Spinal cord (tissue), 10 donors: ENCODE results near the gene ZFP36L1. TPM values are rescaled to one million over a fixed set of nuclear protein-coding genes. Genes with fewer than 3 reads are reported as not detected.

Source experiments
- DNase-seq, 6 donors: peaks; one replicate each; pipeline versions ENCODE4 v3.0.0 to v3.0.0-alpha.2; 2013 to 2015; ENCODE audit warnings: low spot score in 6 of 6, low read depth in 4 of 6
- H3K27ac ChIP-seq: one replicate; pipeline ENCODE4 v1.5.1; 2013; ENCODE audit warnings: low read depth, low read length, control low read depth
- H3K27me3 ChIP-seq: one replicate; pipeline ENCODE4 v1.6.1; 2013; ENCODE audit warnings: low read length; ENCODE audit not compliant: control insufficient read depth, insufficient read depth
- H3K36me3 ChIP-seq: one replicate; pipeline ENCODE4 v1.6.1; 2013; ENCODE audit warnings: low read length; ENCODE audit not compliant: control insufficient read depth, insufficient read depth
- H3K4me1 ChIP-seq: one replicate; pipeline ENCODE4 v1.6.1; 2013; ENCODE audit warnings: low read length; ENCODE audit not compliant: control insufficient read depth, insufficient read depth
- H3K4me3 ChIP-seq: one replicate; pipeline ENCODE4 v1.5.1; 2013; ENCODE audit warnings: low read depth, low read length, control low read depth
- H3K9me3 ChIP-seq: one replicate; pipeline ENCODE4 v1.6.1; 2013; ENCODE audit warnings: low read length; ENCODE audit not compliant: control insufficient read depth, insufficient read depth
- WGBS: methylation state at CpG from one replicate; pipeline ENCODE4 v1.1.5; 2013; ENCODE audit warnings: missing lambda C conversion rate; ENCODE audit not compliant: insufficient coverage; 5-methylcytosine and 5-hydroxymethylcytosine counted together
- polyA plus RNA-seq, 2 donors: library from polyadenylated mRNA; unstranded; fragments of 120-200 nt; gene quantifications; one replicate each; pipeline ENCODE4 v1.2.1, GENCODE V29; 2013; ENCODE audit not compliant: insufficient read length in 2 of 2
- total RNA-seq, 2 donors: library from RNA; depleted of rRNA in 1 of 2; stranded (reverse); fragments of 120-200 nt in 1 of 2; fragments of >200 nt in 1 of 2; gene quantifications; one replicate each; pipeline versions ENCODE4 v1.2.3 to v1.2.4, GENCODE V29; 2013 to 2014
- donor health status: healthy.

ZFP36L1 gene
- total and polyA plus RNA-seq, 4 donors = 39.5 to 170 (median 125) TPM

DNA sequence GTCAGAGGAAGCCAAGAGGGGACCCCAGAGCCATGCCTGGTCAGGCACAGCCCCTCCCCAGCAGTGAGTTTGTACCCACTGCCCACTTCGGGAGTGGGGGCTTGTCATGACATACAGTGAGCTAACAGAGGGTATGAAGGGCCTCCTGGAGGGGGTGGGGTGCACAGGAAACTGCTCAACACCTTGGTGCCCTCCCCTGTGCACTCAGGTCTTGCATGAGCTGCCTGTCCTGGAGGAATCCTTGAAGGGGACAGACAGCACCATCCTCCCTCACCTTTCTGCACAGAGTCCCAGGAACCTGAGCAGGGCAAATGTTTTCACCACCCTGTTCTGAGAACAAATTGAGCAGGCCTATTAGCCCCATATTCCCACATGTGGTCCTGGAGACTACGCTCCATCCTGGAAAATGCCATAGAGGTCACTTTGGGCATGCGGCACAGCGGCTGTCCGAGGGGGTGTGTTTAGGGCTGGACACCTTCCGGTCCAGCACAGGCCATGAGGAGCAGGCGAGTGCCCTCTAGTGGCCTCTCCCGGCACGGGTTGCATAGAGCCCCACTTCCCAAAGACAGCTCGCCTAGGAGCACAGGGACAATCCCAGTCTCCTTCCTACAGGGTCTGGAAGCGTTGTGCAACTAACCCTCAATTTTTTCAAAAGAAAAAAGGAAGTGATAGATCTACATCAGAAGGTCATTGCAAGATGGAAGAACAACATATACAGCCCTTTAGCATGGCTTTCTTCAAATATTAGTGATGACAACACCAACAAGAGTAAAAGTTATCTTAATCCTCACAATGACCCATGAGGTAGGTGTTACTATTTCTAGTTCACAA lies 31.9 kb upstream of the ZFP36L1 start:
- H3K36me3 ChIP-seq = no peaks in the 10 kb centered on the region
- WGBS = 34% methylated on average over 10 of the region's 11 CpGs

DNA sequence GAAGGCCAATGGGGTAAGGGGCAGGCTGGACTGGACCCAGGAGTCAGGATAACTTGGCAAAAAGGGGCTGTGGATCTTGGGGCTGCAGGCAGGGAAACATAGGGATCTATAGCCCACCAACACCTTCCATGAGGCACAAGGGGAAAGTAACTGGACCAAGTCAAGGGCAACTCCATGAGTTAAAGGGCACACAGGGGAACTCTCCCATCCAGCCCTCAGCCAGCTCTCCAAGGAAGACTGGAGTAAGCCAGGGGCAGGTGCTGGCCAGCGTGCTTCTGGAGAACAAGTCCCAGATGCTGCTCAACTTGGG lies 31.3 kb upstream of the ZFP36L1 start:
- Histone ChIP-seq H3K27ac (no peak overlapping the region), H3K9me3 (no peaks in the 10 kb centered on the region), H3K4me3 (no peak overlapping the region), H3K36me3 (no peaks in the 10 kb centered on the region), H3K4me1 (peaks cover 9% of the 10 kb centered on the region), H3K27me3 (no peaks in the 10 kb centered on the region)
- 100% methylated on average over 1 of the region's 1 CpG for WGBS
- no peak for DNase-seq

More for the DNA sequence above, 31.9 kb upstream of the ZFP36L1 start:
- no peaks in the 10 kb centered on the region for H3K9me3 ChIP-seq
- H3K4me3 ChIP-seq = no peak overlapping the region
- H3K27ac ChIP-seq = no peak overlapping the region
- no peaks in the 10 kb centered on the region for H3K27me3 ChIP-seq
- peaks cover 6% of the 10 kb centered on the region for H3K4me1 ChIP-seq
- peak in 2 of 6 donors; percentile 72 to 78 for DNase-seq

DNA sequence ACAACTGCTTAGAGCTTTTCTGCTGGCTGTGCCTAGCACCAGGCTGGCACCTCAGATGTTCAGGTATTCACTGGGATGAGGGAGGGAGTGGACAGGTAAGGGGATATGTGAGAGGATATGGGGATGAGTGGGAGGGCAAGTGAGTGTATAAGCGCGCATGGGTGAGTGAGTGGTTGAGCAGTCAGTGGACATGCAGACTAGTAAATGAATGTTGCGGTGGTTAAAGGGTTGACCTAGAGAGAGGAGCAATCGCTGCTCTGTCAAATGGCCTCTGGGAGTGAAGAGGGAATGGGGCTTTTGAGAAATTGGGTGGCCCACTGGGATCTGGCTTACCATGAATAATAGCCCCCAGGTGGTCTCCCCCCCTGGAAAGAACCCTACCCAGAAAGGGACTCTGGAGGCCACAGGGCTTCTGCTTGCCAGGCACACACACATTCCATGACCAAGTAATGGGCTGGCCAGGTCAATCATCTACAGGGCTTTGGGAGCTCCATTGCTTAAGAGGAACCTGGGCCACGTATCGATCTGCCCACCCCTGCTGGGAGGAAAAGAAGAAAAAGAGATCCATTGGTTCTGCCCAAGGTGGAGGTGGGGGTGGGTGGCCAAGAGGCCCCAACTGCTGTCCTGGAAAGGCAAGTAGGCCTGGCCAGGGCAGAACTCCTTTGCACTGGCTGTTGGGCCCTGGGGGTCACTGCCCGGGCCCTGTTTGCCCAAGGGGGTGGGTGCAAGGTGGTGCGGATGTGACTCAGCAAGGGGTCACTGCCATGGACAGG lies 30.8 kb upstream of the ZFP36L1 start:
- no peak for DNase-seq

DNA sequence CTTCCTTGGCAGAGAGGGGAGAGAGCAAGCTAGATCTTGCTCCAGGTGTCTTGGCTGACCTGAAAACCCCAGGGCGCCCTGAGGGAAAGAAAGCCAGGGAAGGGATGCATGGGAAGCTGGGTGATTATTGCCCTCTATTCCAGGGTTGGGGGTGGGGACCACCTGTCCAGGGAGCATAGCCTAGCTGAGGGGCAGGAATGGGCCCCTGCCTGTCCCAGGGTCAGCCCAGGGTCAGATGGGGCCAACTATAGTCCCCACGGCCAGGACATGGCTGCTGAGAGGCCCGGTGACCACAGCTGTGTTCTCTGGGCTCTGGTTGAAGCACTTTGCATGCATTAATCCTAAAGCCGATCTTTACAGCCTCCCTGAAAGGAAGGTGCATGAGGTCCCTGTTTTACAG lies 30.1 kb upstream of the ZFP36L1 start:
- H3K27me3 ChIP-seq = no peaks in the 10 kb centered on the region
- WGBS = 58% methylated on average over 4 of the region's 4 CpGs
- DNase-seq = no peak
- H3K9me3 ChIP-seq = no peaks in the 10 kb centered on the region
- no peaks in the 10 kb centered on the region for H3K36me3 ChIP-seq
- H3K27ac ChIP-seq = no peak overlapping the region
- no peak overlapping the region for H3K4me3 ChIP-seq
- peaks cover 9% of the 10 kb centered on the region for H3K4me1 ChIP-seq

More for the DNA sequence above, 30.8 kb upstream of the ZFP36L1 start:
- Histone ChIP-seq H3K9me3 (no peaks in the 10 kb centered on the region), H3K27me3 (no peaks in the 10 kb centered on the region), H3K4me1 (peaks cover 9% of the 10 kb centered on the region), H3K27ac (no peak overlapping the region), H3K4me3 (no peak overlapping the region), H3K36me3 (no peaks in the 10 kb centered on the region)
- 93% methylated on average over 8 of the region's 8 CpGs for WGBS

DNA sequence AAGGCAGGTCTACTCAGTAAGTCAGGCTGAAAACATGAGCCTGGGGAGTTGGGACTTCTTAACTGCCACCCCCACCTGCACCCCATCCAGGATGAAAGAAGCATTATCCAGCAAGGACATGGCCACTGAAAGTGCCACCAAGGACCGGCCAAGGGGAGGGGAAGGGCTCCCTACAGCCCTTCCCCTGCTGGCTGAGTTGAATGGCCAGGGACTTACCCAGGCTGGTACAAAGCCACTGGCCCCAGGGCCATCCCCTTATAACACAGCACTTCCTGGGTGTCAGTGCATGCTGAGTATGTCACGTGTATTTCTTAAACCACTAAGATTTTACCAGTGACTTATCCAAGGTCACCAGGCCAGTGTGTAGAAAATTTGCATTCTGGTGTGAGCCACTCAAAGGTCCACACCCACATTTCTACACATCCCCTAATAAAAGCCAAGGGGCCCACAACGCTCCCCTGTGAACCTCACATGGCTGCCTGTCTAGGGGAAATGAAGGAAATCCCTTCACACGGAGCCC lies 29.3 kb upstream of the ZFP36L1 start:
- 79% methylated on average over 4 of the region's 4 CpGs for WGBS
- Histone ChIP-seq H3K9me3 (no peaks in the 10 kb centered on the region), H3K27ac (no peak overlapping the region), H3K4me1 (peaks cover 13% of the 10 kb centered on the region), H3K27me3 (no peaks in the 10 kb centered on the region), H3K36me3 (no peaks in the 10 kb centered on the region), H3K4me3 (no peak overlapping the region)
- DNase-seq = no peak

DNA sequence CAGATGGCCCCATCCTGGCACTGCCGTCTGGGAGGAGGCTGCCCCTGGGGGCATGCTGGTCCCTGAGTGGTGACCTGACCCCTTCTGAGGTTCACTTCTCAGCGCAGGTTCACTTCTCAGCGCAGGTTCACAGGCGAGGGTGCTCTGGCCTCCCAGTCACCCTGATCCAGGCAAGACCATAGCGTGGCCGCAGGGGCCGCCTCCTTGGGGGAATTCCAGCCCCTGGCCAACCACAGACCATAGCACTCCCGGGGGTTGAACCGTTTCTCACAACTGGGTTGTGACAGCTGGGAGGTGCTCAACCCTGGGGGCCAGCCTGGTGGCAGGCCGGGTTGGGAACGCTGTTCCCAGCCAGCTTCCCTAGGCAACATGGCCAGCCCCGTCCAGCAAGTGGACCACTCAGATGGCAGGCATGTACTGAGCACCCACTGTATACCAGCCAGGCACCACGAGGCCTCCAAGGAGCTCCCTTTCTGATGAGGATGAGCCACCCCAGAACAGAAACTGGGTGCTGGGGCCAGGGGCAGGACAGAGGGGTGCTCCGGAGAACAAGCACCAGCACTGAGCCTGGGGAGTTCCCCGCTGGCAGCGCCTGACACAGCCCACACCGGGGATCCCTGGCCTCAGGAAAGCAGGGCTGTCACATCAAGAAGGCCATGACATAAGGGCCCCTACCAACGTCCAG lies 28.3 kb upstream of the ZFP36L1 start:
- WGBS = 81% methylated on average over 17 of the region's 18 CpGs
- H3K27ac ChIP-seq = no peak overlapping the region
- no peak for DNase-seq
- H3K4me1 ChIP-seq = peaks cover 19% of the 10 kb centered on the region
- H3K9me3 ChIP-seq = no peaks in the 10 kb centered on the region
- H3K4me3 ChIP-seq = no peak overlapping the region
- no peaks in the 10 kb centered on the region for H3K36me3 ChIP-seq
- H3K27me3 ChIP-seq = no peaks in the 10 kb centered on the region

DNA sequence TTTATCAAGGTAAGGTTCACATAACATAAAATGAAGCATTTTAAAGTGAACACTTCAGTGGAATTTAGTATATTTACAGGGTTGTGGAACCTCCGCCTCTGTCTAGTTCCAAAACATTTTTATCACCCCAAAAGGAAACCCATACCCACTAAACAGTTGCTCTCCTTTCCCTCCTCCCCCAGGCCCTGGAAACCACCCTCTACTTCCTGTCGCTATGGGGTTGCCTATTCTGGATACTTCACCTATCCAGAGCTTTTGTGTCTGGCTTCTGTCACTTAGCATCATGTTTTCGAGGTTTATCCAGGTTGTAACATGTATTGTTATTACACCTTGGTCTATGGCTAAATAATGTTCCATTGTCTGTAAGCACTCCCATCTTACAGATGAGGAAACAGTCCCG lies 27.7 kb upstream of the ZFP36L1 start:
- H3K27ac ChIP-seq = no peak overlapping the region
- 82% methylated on average over 2 of the region's 4 CpGs for WGBS
- no peaks in the 10 kb centered on the region for H3K27me3 ChIP-seq
- peaks cover 25% of the 10 kb centered on the region for H3K4me1 ChIP-seq
- H3K36me3 ChIP-seq = no peaks in the 10 kb centered on the region
- DNase-seq = no peak
- no peaks in the 10 kb centered on the region for H3K9me3 ChIP-seq
- no peak overlapping the region for H3K4me3 ChIP-seq

DNA sequence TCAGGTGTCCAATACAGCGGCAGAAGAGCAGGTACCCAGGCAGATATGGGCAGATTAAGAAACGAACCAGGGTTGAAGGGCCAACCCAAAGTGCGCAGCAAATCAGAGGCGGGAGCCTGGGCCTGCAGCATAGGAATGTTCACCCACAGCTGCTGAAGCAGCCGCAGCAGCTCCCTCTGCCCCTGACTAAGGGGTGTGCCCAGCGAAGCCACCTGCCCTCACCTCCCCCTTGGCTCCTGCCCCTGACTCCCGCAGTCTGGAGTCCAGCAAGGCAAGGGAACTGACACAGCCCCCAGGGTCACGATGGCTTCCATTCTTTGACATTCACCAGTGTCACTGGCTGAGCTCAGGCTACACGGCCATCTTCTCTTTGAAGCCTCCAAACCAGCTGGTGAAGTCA lies 27.3 kb upstream of the ZFP36L1 start:
- Histone ChIP-seq H3K4me1 (peaks cover 29% of the 10 kb centered on the region), H3K27me3 (no peaks in the 10 kb centered on the region), H3K36me3 (no peaks in the 10 kb centered on the region), H3K4me3 (no peak overlapping the region), H3K9me3 (no peaks in the 10 kb centered on the region), H3K27ac (no peak overlapping the region)
- no peak for DNase-seq
- 93% methylated on average over 9 of the region's 9 CpGs for WGBS

DNA sequence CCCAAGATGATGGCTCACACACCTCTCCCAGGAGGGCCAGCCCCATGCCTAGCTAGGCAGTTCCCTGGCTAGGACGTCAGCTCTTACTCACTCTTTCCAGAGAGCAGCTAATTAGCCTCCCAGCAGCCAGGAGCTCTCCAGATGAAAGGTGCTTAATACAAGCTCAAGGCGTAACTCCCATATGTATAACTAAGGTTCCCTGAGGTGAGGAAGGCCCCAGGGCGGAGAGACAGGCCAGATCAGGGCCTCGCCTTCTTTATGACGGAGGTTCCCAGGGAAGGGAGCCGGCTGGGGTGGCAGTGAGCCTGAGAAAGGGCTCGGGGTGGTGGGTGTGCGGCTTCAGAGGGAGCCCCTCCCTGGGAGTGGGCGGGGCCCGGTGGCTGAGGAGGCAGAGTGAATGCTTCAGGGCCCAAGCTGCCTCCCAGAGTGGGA lies 26.4 kb upstream of the ZFP36L1 start:
- 59% methylated on average over 8 of the region's 10 CpGs for WGBS
- Histone ChIP-seq H3K4me1 (peaks cover 32% of the 10 kb centered on the region), H3K4me3 (no peak overlapping the region), H3K36me3 (no peaks in the 10 kb centered on the region), H3K27me3 (no peaks in the 10 kb centered on the region), H3K9me3 (no peaks in the 10 kb centered on the region), H3K27ac (no peak overlapping the region)
- no peak for DNase-seq
